GM21528 (cell line): Measurements from ENCODE around the gene MTHFR.

Experiments used
- ATAC-seq: cut with Tn5 transposase; IDR thresholded peaks from one replicate; pipeline ENCODE4 v1.9.1; 2021; ENCODE audit warnings: mild to moderate bottlenecking, moderate library complexity; ENCODE audit not compliant: unreplicated experiment, low FRiP score

MTHFR gene

DNA sequence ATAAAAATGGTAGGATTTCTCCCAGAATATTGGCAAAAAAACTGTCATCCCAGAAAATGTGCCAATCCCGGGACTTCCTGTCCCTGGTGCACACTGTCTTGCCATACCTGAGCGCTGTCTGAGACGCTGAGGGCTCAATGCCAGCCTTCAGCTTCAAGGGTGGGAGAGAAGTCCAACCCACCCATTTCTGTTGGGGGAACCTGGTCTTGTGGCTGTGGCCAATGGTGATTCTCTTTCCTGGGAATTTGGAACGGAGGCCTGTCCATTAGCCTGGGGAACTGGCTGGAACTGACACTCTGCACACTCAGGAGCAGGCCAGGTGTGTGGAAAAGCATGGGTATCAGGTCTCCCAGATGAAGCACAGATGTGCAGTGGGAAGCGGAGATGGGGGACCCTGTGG, 6.7 kb downstream of the MTHFR start:
- ATAC-seq, result no peak

DNA sequence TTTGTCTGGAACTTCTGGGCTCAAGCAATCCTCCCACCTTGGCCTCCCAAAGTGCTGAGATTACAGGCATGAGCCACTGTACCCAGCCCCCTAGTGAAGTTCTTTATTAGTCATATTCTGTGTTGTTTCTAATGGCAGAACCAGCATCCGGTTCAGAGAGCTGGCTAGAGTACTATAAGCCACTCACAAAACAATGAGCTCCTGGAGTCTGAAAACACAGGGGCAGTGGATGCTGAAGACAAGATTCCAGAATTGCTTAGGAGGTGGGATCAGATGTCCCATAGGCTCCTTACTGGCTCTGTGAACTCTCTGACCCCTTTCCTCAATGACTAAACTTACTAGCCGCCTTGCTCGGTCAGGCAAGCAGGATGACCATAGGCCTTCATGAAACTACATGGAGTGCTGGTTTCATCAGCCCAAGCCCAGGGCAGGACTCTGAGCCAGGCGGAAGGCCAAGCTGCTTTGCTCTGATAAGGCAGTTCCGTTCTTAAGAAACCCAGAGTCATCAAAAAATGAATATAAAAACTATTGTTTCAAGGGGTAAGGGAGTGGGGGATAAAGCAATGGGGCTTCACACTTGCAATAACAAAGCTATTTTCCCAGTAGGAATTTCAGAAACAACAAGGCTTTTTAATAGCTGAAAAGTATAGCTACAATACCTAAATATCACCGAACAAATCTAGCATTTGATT, 8.1 kb downstream of the MTHFR start:
- ATAC-seq, result no peak

DNA sequence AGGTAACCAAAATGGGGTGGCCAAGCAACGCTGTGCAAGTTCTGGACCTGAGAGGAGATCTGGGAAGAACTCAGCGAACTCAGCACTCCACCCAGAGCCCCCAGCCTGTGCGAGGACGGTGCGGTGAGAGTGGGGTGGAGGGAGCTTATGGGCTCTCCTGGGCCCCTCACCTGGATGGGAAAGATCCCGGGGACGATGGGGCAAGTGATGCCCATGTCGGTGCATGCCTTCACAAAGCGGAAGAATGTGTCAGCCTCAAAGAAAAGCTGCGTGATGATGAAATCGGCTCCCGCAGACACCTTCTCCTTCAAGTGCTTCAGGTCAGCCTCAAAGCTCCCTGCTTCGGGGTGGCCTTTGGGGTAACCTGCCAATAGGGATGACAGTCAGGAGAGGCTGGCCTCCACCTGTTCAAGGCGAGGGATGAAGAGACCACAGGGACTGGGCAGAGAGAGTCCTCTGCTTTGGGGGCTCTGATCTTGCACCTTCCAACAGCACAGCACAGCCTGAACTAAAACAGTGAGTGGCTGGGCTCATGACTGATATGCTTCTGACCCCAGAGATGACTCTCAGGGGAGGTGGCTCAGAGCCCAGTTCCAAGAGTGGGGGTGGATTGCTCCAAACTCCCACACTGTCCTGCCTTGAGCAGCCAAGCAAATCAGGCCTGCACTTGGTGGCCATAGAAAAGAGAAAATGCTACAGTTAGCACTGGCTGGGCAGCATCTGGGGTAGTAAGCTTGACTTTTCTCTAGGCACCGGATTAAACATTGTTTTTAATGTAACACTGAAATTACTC, 9.5 kb downstream of the MTHFR start:
- ATAC-seq, result no peak

DNA sequence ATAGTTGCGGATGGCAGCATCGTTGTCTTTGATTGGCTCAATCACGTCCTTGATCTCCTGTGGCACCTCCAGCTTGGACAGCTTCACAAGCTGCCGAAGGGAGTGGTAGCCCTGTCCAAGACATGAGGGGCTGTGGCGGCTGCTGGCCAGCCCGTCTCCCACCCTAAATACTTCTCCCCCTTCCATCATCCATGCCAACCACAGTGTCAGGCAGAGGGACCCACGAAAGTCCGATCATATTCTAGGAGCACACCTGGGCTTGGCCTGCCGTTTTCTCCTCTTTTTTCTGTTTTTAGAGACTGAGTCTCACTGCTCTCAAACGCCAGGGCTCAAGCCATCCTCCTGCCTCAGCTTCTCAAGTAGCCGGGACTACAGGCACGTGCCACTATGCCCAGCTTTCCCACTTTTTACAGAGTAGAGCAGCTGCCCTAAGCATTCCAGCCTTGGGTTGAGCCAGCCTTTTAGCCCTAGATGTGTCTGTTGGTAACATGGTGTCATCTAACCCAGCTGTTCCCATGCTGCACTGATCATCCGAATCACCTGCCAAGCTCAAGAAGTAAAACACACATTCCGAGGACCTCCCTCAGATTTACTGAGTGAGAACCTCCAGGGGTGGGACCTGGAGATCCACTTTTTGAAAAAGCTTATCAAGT, 10.4 kb downstream of the MTHFR start:
- ATAC-seq, result no peak

DNA sequence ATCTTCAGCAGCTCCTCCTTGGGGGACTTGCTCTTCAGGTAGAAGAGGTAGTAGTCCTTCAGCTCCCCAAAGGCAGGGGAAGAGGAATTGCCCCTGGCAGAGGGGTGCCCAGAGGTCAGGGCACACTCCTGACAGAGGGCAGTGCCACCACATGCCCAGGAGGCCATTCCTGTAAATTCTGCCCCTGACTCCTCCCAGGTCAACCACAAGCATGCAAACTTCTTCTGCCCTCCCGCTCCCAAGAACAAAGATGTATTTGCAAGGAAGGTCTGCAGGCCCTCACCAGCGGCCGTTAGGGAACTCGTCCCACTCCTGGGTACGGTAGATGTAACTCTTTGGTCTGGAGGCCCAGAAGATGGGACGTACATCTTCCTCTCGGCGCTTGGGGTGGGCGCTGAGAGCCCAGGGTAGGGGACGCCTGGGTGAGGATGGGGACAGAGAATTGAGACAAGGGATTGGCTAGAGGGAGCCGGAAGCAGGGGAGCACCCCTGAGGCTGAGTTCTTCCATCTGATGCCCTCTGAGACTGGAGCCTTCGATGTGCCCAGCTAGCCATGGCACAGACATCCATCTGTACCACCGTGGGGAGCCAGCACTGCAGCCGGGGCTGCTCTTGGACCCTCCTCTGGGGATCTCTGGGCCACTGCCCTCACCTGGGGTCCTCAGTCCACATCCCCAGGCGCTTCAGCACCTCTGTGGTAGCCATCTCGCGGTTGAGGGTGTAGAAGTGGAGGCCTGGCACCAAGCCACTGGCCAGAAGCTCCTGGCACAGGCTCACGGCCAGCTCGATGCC, 11.1 kb downstream of the MTHFR start:
- ATAC-seq, result no peak

DNA sequence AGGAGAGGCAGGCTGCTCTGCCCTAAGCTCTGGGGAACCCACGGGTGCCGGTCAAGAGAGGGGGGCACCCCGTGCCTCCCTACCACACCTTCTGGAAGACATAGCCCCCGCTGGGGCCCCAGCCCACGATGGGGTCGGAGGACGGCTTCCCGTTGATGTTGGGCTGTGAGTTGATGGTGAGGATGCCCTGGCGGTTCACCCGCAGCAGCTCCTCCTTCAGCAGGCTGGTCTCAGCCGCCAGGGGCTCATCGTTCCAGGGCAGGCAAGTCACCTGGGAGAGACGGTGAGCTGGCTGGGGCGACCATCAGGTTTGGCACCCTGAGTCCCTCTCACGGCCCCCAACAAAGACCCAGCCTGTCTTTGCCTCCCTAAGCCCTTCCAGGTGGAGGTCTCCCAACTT, 11.9 kb downstream of the MTHFR start:
- no peak for ATAC-seq

DNA sequence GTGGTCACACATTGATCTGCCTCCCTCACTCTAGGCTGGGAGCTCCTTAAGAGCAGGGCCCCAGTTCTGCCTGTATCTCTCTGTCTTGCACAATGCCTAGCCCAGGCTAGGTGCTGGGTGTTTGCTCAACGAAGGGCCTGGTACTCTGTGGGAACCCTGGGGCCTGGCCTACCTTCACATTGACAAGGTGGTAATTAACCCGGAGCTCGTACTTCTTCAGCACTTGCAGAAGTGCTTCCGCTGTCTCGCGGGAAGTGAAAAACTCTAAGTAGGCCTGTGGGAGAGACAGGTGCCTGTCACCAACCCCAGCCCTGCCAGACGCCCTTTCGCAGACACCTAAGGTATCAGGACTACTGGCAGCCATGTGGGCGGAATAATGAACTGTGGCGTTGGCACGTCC, 13.7 kb downstream of the MTHFR start:
- no peak for ATAC-seq

DNA sequence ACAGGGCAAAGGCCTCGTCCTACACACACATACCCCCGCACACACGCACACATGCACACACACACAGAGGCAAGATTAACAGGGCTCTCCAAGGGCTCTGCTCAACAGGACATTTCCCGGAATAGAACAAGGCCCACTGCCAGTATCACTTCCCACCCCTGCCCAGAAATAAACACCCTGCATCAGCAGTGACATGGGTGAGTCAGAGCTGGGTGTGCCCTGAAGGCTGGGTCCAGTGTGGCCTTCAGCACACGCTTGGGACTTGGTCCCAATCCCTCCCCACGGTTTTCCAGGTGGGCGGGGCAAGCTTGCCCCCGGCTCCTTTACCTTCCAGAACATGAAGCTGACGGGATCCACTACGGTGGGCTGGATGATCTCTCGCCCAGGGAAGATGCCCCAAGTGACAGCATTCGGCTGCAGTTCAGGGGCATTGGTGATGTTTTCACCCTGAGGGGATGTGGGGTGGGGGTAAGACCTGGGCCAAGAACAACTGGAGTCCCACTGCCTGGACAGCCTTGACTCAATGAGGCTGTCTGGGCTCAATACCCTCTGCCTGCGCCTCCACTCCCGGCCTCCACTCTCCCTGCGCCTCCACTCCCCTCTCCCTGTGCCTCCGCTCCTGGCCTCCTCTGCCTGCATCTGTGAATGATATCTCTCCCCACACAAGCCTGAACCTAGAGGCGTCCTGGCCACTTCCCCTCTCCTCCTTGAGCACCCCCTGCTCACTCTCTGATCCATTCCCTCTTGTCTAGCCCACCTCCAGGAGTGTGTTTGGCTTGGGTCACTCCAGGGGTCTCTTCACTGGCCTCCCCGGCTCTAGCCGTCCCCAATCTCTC, 14.7 kb downstream of the MTHFR start:
- ATAC-seq, result no peak

DNA sequence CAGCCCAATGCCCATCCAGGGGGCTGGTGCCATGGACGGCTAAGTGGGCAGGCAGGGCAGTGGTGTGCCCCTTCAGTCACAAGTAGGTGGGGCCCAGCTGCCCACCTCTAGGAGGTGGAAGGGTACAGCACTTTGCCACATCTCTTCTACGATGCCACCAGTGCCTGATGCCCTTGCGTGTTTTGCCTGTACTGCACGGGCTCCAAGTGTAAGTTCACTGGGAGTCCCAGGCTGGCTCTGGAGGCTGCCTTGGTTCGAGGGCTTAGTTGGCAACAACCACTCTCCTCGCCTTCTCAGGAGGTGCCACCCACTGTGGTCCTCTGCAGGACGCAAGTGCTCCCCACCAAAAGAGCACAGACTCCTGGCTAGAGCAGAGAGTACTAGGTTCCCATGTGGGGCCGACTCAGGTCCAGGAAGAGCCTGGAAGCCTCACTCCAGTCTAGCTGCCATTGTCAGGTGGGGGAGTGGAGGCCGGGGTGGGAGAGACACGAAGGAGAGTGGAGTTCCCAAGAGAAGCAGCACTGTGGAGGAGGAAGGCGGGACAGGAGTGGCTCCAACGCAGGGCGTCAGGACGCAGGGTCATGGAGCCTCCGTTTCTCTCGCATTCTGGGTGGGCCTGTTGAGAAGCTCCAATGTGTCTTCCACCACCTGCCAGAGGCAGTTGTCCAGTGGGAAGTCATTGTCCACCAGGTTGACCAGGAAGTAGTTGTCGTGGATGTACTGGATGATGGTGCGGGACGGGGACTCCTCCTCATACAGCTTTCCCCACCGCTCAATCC, 15.5 kb downstream of the MTHFR start:
- ATAC-seq, result no peak

DNA sequence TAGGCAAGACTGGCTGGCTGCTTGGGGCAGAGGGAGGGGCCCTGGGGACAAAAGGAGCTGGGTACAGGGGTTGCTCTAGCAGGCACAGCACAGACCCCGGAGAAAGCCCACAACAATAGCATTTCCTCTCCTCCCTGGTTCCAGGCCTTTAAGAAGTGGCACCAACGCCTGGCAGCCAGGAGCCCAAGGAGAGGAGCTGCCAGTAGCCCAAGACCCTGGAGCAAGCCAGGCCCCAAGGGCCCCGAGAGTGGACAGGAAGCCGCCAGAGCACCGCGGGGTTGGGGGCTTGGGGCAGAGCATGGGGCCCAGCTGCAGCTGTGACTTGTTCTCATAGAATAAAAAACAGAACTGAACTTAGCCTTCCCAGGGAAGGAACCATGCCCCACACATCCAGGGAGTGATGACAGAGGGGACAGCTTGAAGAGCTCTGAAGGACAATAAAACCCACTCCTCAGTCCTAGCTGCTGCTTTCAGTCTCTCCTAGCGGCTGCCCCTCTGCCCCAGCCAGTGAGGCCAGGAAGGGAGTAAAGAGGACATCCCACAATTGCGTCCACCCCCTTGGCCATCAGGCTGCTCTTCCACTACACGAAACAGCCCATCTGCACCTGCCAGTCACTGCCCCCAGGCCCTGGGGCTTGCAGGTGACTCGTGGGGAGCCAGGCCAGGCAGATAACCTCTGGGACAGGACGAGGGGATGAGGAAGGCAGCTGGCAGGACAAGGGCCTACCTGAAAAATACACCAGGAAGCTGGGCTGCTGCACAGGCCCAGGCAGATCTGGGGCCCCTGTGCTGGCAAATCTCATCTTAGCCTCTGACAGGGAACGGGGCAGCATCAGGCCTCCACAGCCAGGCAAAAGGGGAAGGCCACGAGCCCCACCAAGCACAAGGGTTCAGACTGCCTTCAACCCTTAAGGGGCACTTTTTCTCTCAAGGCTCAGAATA, 16.4 kb downstream of the MTHFR start:
- ATAC-seq, result no peak

DNA sequence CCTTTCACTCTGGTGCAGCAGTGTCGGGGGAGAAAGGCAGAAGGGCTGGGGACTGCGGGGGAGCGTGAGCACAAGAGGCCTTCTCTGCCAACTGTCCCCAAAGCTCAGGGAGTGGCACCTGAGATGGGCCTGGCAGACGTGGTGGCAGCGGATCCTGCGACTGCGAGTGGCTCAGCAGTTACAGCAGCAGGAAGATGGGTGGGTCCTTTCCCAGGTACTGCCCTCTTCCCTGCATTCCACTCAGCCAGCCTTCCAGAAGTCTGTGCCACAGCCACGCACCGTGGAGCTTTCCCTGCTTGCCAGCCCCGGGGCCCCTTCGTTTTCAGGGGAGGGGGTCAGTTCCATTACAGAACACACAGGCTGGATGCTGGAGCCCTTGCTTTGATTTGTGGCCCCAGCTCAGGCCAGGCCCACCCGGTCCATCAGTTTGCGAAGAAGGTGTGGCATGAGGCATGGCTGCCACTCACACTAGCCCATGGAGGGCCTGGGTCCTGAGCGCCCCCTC, 17.2 kb downstream of the MTHFR start:
- no peak for ATAC-seq

DNA sequence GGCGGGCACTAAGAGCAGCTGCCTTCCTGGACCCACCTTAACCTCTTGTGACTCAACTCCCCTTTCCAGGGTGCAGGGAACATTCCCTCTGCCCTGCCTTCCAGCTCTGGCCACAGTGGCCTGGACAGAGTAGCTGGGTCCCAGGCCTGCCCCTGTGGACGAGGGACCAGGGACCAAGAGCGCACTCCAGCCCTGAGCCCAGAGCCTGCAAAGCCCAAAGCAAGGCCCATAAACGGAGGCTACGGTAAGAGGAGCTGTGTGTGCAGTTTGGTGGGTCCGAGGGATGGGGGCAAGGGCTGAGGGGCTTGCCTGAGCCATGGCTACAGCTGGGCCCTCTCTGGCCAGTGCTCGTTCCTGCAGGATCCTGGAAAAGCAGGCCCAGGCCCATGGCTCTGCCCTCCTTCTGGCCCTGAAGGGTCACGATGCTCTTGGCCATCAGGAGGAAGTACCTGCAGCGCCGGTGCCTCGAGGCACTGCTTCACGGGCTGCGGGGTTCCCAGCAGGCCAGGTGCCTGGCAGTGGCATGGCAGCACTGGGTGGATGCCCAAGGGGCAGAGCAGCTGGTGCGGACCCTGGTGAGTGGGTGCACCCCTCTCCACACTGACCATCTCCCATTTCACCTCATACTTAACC, 17.8 kb downstream of the MTHFR start:
- no peak for ATAC-seq

DNA sequence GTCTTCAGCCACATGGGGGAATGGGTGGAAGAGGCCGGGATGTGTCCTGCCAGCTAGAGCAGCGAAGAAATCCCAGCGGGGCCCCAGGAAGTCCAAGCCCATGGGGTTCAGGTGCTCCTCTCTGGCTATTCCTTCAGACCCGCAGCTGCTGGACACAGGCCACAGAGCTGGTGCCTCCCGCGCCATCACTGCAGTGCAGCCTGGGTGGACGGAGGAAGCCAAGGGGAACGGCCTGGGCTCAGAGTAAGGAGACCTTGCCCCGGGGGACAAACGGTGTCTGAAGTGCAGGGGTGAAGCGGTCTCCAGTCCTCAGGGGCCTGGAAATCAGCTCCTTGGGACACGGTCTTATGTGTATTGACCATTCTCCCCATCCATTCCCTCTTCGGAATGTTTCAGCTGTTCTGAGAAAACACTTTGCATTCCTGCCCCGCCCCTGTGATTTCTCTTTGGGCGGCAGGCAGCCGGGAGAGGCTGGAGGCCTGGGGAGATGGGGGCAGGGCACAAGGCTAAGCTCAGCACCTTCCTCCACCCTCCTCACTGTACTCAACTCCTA, 18.4 kb downstream of the MTHFR start:
- no peak for ATAC-seq

DNA sequence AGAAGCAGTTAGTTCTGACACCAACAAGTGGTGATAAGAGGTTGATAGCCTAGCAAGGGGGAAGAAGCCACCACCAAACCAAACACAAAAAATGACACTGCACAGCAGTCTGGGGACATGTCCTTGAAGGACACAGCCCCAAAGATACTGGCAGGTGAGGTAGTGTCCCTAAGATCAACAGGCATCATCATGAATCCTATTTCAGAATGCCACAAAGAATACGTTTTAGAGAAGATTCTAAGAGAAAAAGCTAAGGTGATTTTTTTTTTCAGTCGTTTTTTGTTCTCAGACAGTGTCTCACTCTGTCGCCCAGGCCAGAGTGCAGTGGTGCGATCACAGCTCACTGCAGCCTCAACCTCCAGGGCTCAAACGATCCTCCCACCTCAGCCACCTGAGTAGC, 19.6 kb downstream of the MTHFR start:
- no peak for ATAC-seq

DNA sequence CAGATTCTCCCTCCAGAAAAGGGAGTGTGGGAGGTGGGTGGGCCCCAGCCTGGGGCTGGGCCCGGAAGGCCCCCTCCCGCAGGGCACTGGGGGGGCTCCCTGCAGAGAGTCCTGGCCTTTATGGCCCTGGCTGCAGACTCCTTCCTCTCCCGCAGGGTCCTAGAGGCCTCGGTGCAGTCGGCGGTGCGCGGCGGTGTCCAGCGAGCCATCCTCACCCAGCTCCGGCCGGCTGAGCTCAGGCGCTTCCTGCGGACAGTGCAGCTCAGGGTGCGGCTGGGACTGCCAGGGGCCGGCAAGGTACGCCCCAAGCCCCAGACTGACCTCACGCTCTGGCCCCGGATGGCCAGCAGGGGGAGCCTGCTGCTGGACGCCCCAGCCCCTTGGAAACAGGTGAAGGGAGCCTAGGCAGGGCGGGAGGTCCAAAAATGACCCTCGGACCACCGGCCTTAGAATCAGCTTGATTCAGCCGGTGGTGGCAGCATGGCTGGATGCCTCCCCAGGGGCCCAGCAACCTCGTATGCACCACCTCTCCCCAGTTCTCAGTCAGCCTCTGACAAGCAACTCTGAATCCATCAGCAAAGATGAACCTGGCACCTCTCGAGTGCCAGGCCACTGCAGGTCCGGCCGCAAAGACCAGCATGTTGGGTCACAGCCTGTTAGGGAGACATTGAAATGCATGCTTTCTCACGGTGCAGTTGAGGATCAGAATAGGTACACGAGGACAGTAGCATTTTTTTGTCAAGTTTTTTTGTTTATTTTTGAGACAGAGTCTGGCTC, 20.6 kb downstream of the MTHFR start:
- no peak for ATAC-seq

DNA sequence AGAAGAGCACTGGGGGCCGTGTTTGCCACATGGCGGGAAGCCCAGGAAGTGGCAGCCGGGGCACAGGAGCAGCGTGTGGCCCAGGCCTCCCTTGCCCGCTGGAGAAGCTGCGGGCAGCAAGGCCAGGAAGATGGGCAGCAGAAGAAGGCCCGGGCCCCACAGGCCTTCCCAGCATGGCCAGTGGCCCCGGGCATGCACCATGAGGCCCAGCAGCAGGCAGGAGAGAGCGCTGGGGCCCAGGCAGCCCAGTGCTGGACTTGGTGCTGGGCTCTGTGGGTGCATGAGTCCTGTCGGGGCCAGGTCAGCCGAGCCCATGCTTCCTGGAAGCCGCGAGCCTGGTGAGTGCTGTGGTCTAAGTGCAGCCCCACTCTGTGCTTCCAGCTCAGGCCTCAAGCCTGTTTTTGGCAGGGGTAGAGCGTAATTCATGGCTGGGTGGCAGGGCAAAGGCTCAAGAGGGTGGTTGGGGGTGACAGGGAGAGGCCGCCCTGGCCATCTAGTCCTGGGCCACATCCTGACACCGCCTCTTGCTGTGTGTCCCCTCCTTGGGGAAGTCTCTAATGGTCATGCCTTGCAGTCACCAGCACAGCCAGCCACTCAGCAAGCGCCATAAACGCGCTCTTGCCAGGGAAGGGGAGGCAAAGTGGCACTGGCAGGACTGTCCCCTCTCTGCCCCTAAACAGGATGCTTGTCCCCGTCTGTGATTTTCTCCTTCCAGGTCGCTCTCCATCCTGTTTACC, 21.3 kb downstream of the MTHFR start:
- no peak for ATAC-seq
